Endothelial cell of umbilical vein (primary cell): ENCODE measurements around the gene KRTAP19-8. TPM values are rescaled to one million over a fixed set of nuclear protein-coding genes. Genes with fewer than 3 reads are reported as not detected.

Source experiments
- BruUV-seq: library from RNA; stranded (reverse); fragments of 400-500 nt; replicated peaks from 2 replicates; lab custom pipeline; 2021; lab: Mats Ljungman, UMichigan
- CTCF ChIA-PET: fragments of 300-600, 350-600 bp; sonication (Branson Sonifier 250); formaldehyde crosslinking; loops from one replicate; lab custom pipeline; 2021; ENCODE audit warnings: antibody characterized with exemption, inconsistent platforms; lab: Charles Lee
- POLR2A ChIA-PET: fragments of 300-600, 350-600 bp; sonication (Branson Sonifier 250); formaldehyde crosslinking; loops from one replicate; lab custom pipeline; 2021; ENCODE audit warnings: antibody characterized with exemption, inconsistent platforms; lab: Charles Lee
- DNase-seq: peaks from one replicate; pipeline ENCODE4 v3.0.0-alpha.2; 2011; ENCODE audit warnings: low read depth, low spot score
- FAIRE-seq: peaks from 2 replicates; lab custom pipeline; 2011; peaks lifted over from hg19 to GRCh38; lab: Jason Lieb, UNC
- H2AFZ ChIP-seq: 2 replicates; pipeline ENCODE4 v1.6.0; 2012; ENCODE audit warnings: low read depth, low read length, control low read depth, inconsistent platforms
- H3K27ac ChIP-seq: 2 replicates; pipeline ENCODE4 v1.5.1; 2011; ENCODE audit warnings: low read depth, mild to moderate bottlenecking, control low read depth, low read length, moderate library complexity; ENCODE audit not compliant: insufficient read depth
- H3K27me3 ChIP-seq, 2 experiments: 2 replicates each; pipeline versions ENCODE4 v1.6.0 to v1.6.1; 2011; ENCODE audit warnings: low read length in 2 of 2, mixed read lengths in 1 of 2; ENCODE audit not compliant: control insufficient read depth in 2 of 2, insufficient read depth in 2 of 2
- H3K36me3 ChIP-seq, 2 experiments: 2 replicates in 1 of 2; 3 replicates in 1 of 2; pipeline ENCODE4 v1.5.1; 2011; ENCODE audit warnings: low read length in 2 of 2, mild to moderate bottlenecking in 1 of 2, moderate library complexity in 1 of 2; ENCODE audit not compliant: control insufficient read depth in 2 of 2, insufficient read depth in 2 of 2; ENCODE audit errors: extremely low read depth in 1 of 2
- H3K4me1 ChIP-seq: 3 replicates; pipeline ENCODE4 v1.5.1; 2011; ENCODE audit warnings: mild to moderate bottlenecking, low read length; ENCODE audit not compliant: control insufficient read depth, insufficient read depth; ENCODE audit errors: extremely low read depth
- H3K4me2 ChIP-seq: 2 replicates; pipeline ENCODE4 v1.6.1; 2011; ENCODE audit warnings: low read length, control low read depth, mixed read lengths; ENCODE audit not compliant: insufficient read depth
- H3K4me3 ChIP-seq, 3 experiments: fragments of 200-600 bp in 1 of 3; sonication (generic), shearing (Covaris generic) in 1 of 3; replicated peaks in 1 of 3; 2 replicates each; pipeline ENCODE4 v1.5.1; 2011 to 2016; ENCODE audit warnings: control low read depth in 3 of 3, low read length in 3 of 3, mild to moderate bottlenecking in 2 of 3, inconsistent platforms in 1 of 3, low read depth in 1 of 3, moderate library complexity in 1 of 3; ENCODE audit not compliant: insufficient read depth in 1 of 3
- H3K79me2 ChIP-seq: 2 replicates; pipeline ENCODE4 v1.6.0; 2012; ENCODE audit warnings: low read length, inconsistent platforms; ENCODE audit not compliant: control insufficient read depth, insufficient read depth
- H3K9ac ChIP-seq: replicated peaks from 2 replicates; pipeline ENCODE3; 2011; ENCODE audit warnings: low read length, control low read depth; ENCODE audit not compliant: insufficient read depth; ENCODE audit errors: extremely low read depth
- H3K9me1 ChIP-seq: replicated peaks from 3 replicates; pipeline ENCODE4 v1.6.0; 2011; ENCODE audit warnings: mild to moderate bottlenecking, low read length; ENCODE audit not compliant: control insufficient read depth, insufficient read depth; ENCODE audit errors: extremely low read depth
- H3K9me3 ChIP-seq: replicated peaks from 2 replicates; pipeline ENCODE4 v1.5.1; 2012; ENCODE audit warnings: low read length, inconsistent platforms; ENCODE audit not compliant: control insufficient read depth, insufficient read depth
- H4K20me1 ChIP-seq: replicated peaks from 2 replicates; pipeline ENCODE3; 2011; ENCODE audit warnings: mild to moderate bottlenecking, low read length; ENCODE audit not compliant: control insufficient read depth, insufficient read depth; ENCODE audit errors: extremely low read depth
- CTCF ChIP-seq, 2 donors: IDR thresholded peaks; 1 replicate in 1 of 2; 2 replicates in 1 of 2; pipeline ENCODE4 v1.5.1; 2011; ENCODE audit warnings: low read length in 2 of 2, mild to moderate bottlenecking in 2 of 2, moderate library complexity in 2 of 2, control low read depth in 1 of 2, inconsistent platforms in 1 of 2, low read depth in 1 of 2; ENCODE audit not compliant: insufficient read depth in 1 of 2; ENCODE audit errors: extremely low read depth in 1 of 2
- EZH2 ChIP-seq: IDR thresholded peaks from 2 replicates; pipeline ENCODE4 v1.6.1; 2012; ENCODE audit warnings: borderline replicate concordance, low read depth, mild to moderate bottlenecking, moderate library complexity, low read length, inconsistent platforms; ENCODE audit not compliant: severe bottlenecking
- FOS ChIP-seq: IDR thresholded peaks from 2 replicates; pipeline ENCODE4 v1.6.1; 2011; ENCODE audit warnings: mild to moderate bottlenecking, low read length, moderate library complexity, borderline replicate concordance; ENCODE audit not compliant: insufficient read depth
- GATA2 ChIP-seq: IDR thresholded peaks from 2 replicates; pipeline ENCODE4 v1.7.0; 2011; ENCODE audit warnings: low read depth, mild to moderate bottlenecking, moderate library complexity, mixed read lengths, low read length; ENCODE audit not compliant: insufficient read length, insufficient read depth
- JUN ChIP-seq: IDR thresholded peaks from 2 replicates; pipeline ENCODE4 v1.6.1; 2011; ENCODE audit warnings: borderline replicate concordance, low read depth; ENCODE audit not compliant: insufficient read length, insufficient read depth
- MAX ChIP-seq: IDR thresholded peaks from 2 replicates; pipeline ENCODE4 v1.6.1; 2011; ENCODE audit not compliant: insufficient read depth, insufficient read length
- MYC ChIP-seq: IDR thresholded peaks from one replicate; pipeline ENCODE4 v1.6.1; 2011; ENCODE audit warnings: mild to moderate bottlenecking, low read depth, low read length
- POLR2A ChIP-seq: IDR thresholded peaks from 2 replicates; pipeline ENCODE4 v1.6.1; 2012; ENCODE audit warnings: low read depth, mild to moderate bottlenecking, control low read depth, low read length
- POLR2AphosphoS5 ChIP-seq: IDR thresholded peaks from 2 replicates; pipeline ENCODE4 v1.6.1; 2012; ENCODE audit warnings: low read depth, mild to moderate bottlenecking, control low read depth, low read length, moderate library complexity; ENCODE audit not compliant: insufficient read depth
- dilution Hi-C: fragments of 300-500 bp; cut with MboI; formaldehyde crosslinking; loops from one replicate; pipeline ENCODE4 v1.15.0; 2019; ENCODE audit warnings: low sequenced_read_pairs; ENCODE audit not compliant: extremely low pct_ligation_motif_present
- intact Hi-C: fragments of 100-400 bp; cut with micrococcal nuclease; formaldehyde crosslinking; loops from one replicate; pipeline ENCODE4 v1.10.0; 2022
- polyA plus RNA-seq, 4 experiments: library from polyadenylated mRNA; depleted of rRNA in 3 of 4; stranded (reverse) in 3 of 4; unstranded in 1 of 4; fragments of >200 nt; gene quantifications; 2 replicates each; pipeline versions ENCODE4 v1.2.1 to v1.2.3, GENCODE V29; 2011 to 2012; ENCODE audit warnings: missing spikeins in 1 of 4
- total RNA-seq: library from RNA; stranded (reverse); gene quantifications from 2 replicates; pipeline ENCODE4 v1.2.3, GENCODE V29; 2021

The KRTAP19-8 gene
- total and polyA plus RNA-seq, 2 donors (not counting 3 experiments of a cell fraction or from before 2014, with no cell fraction given): not detected

- no peaks in the 10 kb centered on the region for H3K27me3 ChIP-seq
These were observed 33.3 kb downstream of the KRTAP19-8 start for GRCh38 chr21:31005019-31005418.

More at GRCh38 chr21:31005019-31005418, 33.3 kb downstream of the KRTAP19-8 start:
- intact Hi-C loops (no loop called here), dilution Hi-C loops (no loop called here)
- no peaks in the 10 kb centered on the region for H3K4me1 ChIP-seq
- no peak overlapping the region for H3K4me2 ChIP-seq
- no peaks in the 10 kb centered on the region for H3K9me1 ChIP-seq
- H3K27ac ChIP-seq: no peak overlapping the region
- CTCF ChIA-PET: no interaction called here
- TF ChIP-seq FOS: no peak
- no peak for TF ChIP-seq MAX
- no peak for TF ChIP-seq POLR2A
- TF ChIP-seq EZH2: no peak
- no peak for TF ChIP-seq MYC
- TF ChIP-seq GATA2: no peak
- no peak for TF ChIP-seq CTCF (IDR thresholded peaks at IDR 0.05; ENCODE audit: extremely low read depth in 1 of 2, insufficient read depth in 1 of 2, low read depth in 1 of 2, low read length in 2 of 2)
- no peak for TF ChIP-seq POLR2AphosphoS5
- TF ChIP-seq JUN: no peak
- no peak for DNase-seq
- no peak overlapping the region for H3K9ac ChIP-seq
- peaks cover 2% of the 10 kb centered on the region for H3K9me3 ChIP-seq
- H2AFZ ChIP-seq: no peak overlapping the region
- FAIRE-seq: no peak
- H3K4me3 ChIP-seq: no peak overlapping the region
- H4K20me1 ChIP-seq: no peaks in the 10 kb centered on the region
- BruUV-seq: no TSS peak
- H3K79me2 ChIP-seq: no peaks in the 10 kb centered on the region
- no peaks in the 10 kb centered on the region for H3K36me3 ChIP-seq
- POLR2A ChIA-PET: no interaction called here
